HG03442 (cell line): ENCODE data around the gene SCTR.

Source experiments
- ATAC-seq: cut with Tn5 transposase; IDR thresholded peaks from one replicate; pipeline ENCODE4 v1.9.1; 2021; ENCODE audit warnings: mild to moderate bottlenecking, moderate library complexity; ENCODE audit not compliant: unreplicated experiment

The SCTR gene

GRCh38 chr2:119488245-119489214 is 35.8 kb downstream of the SCTR start:
- ATAC-seq: no peak

GRCh38 chr2:119487434-119488244 is 36.6 kb downstream of the SCTR start:
- ATAC-seq: peak; percentile 46

DNA sequence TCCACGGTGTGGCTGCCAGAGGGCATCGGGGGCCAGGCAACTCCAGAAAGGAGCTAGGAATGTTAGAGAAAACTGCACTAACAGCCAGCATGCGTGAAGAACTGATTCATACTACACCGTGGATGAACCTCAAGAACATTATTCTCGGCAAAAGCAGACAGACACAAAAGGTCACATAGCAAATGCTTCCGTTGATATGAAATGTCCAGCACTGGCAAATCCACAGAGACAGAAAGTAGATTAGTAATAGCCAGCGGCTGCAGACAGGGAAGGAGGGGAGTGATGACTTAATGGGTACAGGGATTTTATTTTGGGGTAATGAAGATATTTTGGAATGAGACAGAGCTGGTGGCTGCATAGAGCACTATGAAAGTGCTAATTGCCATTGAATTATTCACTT is 37.4 kb downstream of the SCTR start:
- ATAC-seq: no peak

GRCh38 chr2:119486196-119486827 is 38.0 kb downstream of the SCTR start:
- no peak for ATAC-seq

DNA sequence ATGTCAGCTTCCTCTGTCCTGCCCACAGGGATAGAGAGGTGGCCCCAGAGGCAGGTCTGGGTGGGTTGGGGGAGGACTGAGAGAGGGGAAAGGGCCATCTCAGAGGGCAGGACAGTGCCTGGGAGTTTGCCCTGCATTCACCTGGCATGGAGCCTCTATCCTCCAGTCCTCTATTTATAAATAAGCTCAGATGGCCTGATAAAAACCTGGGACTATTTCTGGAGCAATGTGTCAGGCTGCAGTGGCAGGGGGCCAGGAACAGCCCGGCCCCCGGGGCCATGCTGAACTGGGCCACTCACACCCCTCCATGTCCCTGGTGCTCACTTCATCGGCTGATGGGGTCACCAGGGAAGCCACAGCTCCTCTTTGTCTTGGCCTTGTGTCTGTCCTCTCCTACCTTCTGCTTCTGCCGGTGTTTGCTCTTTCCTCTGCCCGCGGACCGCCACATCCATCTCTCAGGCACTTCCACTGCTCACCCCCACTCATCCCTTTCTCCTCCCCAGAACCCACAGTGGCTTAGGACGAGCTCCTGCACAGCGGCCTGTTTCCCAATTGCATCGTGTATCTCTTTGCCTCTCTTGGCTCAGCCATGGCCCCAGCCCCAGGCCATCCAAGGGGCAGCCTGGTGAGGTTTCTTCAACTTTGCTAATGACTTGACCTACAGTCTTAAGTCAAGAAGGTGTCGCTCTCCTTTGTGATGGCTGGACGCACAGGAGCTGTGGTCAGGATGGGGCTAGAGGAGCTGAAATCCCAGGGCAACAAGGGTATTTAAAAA is 38.8 kb downstream of the SCTR start:
- ATAC-seq: no peak

DNA sequence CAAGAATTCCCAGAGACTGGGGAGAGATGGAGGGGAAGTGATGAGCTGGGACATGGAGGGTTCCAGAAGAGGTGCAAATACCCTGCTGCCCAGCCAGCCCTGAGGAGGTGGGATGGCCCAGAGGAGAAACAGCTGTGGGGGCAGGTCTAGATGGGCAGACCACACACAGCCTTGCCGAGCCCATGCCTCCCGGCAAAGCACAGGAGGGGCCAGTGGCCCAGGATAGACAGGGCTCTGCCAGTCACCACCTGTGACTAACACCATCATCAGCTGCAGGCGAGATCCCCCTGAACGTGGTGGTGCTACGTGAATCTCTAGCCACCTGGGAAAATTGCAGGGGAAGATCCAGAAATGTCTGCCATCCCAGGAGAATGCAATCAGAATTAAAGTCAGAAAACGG is 39.4 kb downstream of the SCTR start:
- no peak for ATAC-seq

DNA sequence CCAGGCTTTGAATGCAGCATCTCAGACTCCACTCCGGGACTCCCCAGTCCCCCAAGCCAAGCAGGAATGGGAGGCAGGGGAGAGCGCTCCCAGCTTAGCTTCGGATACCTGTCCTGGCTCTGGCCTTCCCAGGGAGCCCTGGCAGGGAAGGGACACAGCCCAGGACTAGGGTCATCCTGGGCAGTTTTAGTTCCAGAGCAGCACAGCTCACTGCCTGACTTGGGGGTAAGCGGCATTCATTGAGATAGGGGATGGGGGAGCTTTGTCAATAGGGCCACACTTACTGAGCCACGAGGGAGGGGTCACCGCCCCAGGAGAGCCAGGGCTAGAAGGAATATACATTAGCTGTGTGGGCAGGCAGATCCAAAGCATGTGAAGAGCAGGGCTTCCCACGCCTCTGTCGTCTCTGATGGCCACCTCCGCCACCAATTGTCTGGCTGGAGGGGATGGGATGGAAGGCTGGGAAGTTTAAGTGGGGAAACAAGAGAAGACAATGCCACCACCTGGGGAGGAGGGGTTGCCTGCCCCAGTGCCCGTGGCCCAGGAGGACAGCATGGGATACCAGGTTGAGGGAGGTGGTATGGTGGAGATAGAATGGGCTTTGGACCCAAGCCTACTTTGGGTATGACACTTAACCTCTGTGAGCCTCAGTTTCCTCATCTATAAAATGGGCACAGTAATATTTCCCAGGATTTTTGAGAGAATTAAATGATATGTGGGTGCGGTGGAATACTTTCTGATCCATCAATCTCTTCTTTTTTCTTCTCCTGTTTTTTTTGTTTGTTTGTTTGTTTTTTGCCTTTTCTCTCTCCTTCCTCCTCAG is 40.2 kb downstream of the SCTR start:
- no peak for ATAC-seq

DNA sequence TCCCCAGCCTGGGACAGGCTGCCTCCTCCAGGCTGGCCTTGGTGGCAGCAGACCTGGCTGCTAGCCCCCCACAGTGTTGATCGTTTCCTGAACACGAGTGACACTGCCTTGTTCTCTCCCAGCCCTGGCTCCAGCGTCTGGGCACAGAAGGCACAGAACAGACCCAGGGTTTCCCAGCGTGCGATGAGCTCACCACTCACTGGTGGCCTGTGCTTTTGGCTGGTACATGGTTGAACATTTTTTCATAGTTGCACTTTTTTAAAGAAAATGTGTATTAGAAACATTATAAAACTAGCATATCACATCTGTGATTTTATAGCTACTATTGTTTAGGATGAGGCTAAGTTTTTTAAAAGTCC is 40.9 kb downstream of the SCTR start:
- ATAC-seq: no peak

GRCh38 chr2:119482481-119483394 is 41.5 kb downstream of the SCTR start:
- ATAC-seq: no peak

DNA sequence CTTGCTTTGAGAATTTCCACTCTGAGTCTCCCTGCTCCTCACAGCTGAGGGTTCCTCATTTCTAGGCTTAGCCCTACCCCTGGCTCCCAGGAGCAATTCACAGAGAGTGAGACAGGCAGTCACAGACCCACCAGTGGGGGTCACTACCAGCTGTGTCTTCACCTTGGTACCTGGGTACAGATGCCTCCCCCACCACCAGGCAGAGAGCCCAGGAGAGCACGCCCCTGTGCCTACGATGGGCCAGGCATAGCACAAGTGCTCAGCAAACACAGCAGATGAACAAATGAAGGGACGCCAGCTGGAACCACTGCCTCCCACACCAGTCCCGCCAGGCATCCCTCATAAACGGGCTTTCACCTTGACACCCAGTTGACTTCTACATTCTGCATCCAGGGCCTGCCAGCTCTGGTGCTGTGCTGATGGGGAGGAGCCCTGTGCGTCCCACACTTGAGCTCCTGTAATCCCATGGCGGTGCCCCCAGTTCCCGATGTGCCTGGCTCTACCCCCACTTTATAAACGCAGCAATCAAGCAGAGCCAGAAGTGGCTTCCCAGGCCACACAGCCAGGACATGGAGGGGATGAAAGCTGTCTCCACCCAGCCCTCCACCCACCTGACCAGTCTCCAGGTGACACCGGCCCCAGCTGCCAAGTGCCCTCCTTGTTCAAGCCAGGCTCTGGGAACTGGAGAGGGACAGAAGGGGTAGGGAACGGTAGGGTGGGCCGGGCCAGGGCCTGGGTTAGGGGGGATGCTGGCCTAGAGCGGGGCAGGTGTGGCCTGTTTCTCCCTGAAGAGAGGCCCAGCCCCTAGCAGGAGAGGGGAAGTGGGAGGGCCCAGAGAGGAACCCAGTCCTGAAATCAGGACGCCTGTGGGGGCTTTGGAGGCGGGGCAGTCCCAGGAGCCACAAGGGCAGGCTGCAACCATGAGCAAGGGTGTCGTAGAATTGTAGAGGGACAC is 42.5 kb downstream of the SCTR start:
- no peak for ATAC-seq

GRCh38 chr2:119480718-119481142 is 43.6 kb downstream of the SCTR start:
- no peak for ATAC-seq

DNA sequence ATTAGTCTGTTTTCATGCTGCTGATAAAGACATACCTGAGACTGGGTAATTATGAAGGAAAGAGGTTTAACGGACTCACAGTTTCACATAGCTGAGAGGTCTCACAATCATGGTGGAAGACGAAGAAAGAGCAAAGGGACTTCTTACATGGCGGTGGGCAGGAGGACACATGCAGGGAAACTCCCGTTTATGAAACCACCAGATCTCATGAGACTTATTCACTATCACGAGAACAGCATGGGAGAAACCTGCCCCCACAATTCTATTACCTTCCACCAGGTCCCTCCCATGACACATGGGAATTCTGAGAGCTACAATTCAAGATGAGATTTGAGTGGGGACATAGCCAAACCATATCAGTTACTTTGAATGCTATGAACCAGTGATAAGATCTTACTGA is 44.1 kb downstream of the SCTR start:
- ATAC-seq: no peak

GRCh38 chr2:119478978-119479295 is 45.3 kb downstream of the SCTR start:
- ATAC-seq: no peak

DNA sequence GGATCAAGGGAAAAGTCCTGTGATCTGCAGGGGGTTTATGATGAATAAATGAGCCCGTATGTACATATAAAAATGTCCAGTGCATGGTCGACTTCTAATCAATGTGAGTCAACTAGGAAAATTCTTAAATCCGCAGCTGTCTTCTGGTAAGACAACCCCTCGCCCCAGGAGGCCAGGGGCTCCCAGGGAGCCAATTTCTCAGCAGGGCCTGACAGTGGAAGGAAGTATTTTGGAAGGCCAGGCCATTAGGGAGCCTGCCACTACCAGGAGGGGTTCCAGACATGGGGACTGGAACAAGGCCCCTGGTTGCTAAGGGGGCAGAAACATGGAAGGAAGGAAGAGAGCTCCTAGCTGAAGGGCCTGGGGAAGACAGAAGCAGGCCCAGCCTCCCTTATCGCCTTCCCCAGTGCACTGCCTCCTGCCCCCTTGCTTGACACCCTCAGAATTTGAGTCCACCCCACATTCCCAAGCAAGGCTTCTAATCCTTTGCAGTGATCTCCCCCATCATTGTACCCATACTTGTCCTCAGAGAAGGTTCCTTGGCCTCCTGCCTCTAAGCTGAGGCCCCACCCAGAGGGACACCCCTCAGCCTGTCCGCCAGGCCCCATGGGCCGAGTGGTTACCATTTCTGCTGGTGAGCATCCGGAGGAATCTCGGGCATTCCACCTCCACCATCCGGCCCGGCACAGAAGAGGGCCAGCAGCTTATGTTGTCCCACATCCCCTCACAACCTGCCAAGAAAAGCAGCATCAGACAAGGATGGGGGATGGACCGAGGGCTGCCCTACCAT is 45.9 kb downstream of the SCTR start:
- ATAC-seq: no peak

DNA sequence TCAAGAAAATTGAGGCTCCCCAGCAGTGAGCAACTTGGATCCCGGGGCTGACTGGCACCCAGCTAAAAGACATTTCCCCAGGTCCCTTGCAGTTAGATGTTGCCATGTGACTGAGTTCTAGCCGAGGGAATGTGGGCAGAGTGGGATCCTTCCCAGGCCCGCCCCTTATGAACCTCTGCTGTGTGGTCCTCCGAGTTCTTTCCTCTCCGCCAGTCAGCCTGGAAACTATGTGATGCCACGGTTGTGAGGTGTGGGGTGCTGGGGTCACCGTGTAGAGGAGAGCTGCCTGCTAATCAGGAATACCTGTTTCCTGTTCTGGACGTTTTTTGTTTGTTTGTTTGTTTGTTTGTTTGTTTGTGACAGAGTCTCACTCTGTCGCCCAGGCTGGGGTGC is 47.2 kb downstream of the SCTR start:
- ATAC-seq: no peak

DNA sequence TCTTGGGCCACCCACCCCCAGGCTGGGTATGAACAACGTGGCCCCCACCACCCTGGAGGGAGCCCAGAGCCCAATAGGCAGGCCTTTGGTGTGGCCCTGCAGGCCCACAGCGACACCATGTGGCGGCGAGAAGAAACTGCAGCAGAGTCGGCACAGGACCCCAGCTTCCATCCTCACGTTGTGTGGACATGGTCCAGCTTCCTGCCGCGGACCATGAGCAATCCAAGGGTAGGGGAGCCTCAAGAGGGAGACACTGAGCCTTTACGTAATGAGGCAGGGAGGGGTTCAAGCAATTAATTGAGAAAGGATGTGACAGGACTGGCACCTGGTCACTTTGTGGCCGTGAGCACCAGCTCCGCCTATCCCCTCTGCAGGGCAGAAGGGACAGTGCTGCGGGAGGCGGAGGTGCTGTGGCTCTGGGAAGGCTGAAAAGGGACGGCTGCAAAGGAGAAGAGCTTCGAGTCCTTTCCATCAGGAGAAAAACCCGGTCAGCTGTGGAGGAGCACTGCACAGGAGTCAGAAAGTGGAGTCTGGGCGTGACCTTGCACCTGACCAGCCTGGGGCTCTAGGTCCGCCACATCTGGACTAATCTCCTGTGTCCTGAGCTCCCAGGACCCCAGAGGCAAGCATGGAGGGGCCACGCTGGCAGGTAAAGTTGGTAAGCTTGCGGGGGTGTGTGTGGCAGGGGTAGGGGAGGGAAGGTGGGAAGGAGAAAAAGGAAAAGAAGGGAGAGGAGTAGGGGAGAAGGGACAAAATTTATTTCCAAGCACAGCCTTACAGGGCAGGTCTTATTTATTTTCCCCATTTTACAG is 47.8 kb downstream of the SCTR start:
- peak; percentile 64 for ATAC-seq
